ENCODE data around the gene STARD10.

GRCh38 chr11:72787216-72788104 lies 6.4 kb downstream of the STARD10 start:
- TF ChIP-seq CTCF (IDR thresholded peaks at IDR 0.05; ENCODE audit: low read depth, low read length) (no peak), EZH2phosphoT487 (IDR thresholded peaks at IDR 0.05; ENCODE audit: low read depth) (no peak)
